DMS53 (cell line): ENCODE results near the gene MIER2.
"Not testable (repeated sequence)": the region's sequence is repeated elsewhere in the genome, so short reads cannot be mapped to it uniquely, and the experiment has no call there.

Source experiments
- DNase-seq: peaks from one replicate; lab custom pipeline; 2025; lab: John Stamatoyannopoulos, UW

The MIER2 gene

DNA sequence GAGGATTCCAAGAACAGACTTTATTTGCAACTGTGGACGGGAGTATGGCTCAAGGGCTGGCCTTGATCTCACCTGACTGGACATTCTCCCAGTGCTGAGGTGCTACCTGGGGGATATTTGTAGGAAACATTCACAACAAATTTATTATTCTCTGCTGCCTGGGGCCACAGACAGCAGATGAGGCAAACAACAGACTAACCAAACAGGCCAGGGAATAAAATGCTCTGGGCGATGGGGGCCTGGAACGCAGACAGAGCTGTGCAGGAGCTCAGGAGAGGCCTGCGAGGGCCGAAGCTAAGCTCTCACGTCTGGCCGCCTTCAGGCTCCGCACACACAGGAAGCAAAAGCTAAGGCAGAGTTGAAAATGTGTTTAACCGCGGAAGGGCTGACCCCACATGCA is 61.2 kb downstream of the MIER2 start:
- DNase-seq: no peak

DNA sequence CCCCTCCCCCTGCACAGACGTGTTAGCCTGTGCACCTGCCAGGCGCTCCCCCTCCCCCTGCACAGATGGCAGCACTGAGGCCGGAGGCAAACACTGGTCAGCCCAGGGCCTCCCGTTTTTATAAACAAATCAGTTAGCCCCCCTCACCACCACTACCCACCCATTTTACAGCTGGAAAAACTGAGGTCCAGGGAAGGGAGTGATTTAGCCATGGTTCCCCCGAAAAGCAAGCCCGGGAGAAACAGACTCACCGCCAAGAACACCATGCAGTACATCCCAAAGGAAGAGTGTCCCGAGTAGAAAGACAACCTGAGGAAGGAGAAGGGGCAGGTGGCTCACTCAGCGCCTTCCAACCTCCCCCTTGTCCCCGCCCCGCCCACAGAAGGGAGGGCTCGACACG is 62.1 kb downstream of the MIER2 start:
- peak; percentile 56 for DNase-seq

DNA sequence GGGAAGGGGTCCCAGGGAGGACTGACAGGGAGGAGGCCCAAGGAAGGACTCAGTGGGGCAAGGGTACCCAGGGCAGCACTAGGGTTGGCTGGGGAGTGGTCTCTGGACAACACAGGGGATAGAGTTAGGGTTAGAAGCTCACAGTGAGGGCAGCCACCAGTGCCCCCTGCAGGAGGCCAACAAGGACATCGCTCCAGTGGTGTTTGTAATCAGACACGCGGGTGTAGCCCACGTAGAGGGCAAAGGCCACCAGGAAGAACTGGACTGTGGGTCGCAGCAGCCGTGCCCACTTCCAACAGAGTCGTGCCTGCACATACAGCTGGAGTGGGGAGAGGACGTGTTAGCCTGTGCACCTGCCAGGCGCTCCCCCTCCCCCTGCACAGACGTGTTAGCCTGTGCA is 62.6 kb downstream of the MIER2 start:
- DNase-seq: no peak

DNA sequence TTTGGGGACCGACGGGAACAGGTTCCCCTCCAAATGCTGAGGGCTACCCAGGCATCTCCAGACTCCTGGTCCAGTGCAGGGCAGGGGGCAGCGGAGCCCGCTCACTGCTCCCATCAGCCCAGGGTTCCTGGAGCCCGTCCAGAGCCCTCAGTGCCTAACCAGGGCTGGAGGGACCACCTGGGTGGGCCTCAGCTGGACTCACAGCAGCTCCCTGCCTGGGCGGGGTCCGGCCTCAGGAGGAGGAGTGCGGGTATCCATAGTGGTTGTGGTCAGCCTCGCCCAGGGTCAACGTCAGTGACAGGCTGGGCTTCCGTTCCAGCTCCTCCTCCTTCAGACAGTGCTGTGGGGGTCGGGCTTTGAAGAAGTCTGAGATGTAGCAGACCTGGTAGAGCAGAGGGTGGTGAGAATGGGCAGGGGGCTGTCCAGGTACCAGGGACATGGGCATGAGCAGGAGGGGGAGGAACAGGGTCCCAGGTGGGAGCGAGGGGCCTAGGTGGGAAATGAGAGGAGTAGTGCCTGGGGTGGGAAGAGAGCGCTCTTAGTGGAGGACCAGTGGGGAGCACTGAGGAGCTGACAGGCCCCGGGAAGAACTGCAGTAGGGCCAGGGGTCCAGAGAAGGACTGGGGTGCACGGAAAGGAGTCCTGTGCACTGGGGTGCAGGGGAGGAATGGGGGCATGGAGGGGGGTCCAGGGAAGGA is 63.3 kb downstream of the MIER2 start:
- DNase-seq: no peak

DNA sequence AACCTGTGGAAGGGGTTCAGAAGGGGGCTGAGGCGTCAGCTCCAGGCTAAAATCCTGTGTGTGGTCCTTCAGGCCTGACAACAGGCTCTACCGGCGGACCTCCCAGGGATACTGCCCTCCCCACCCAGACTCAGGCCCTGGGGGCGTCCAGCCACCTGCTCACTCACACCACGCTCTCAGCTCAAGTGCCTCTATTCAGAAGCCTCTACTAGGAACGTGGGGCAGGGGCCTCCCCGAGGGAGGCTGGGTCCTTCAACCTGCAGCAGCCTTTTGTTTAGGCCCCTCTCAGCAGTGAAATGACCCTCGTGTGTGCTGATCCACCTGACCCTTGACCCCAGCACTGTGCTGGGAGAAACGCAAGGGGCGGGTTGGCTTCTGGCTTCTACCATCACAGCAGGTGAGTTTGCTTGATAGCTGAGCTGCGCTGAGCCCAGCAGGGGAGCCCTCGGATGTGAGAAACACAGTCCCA is 64.0 kb downstream of the MIER2 start:
- no peak for DNase-seq

DNA sequence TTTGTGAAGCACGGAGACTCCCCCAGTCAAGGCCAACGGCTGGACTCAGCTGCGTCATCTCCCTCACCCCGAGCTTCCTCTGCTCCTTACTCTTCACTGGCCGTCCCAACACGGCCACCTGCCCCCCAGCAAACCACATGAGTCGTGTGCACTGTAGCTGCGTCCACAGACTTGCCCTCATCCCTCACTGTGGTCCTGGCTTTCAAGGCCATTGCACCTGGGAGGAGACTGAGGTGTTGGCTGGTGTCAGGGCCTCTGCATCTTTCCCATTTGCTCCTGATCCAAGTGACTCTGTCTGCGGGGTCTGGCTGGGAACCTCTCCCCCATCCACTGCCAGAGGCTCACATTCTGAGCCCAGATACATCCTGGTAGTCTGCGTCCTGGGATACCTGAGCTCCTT is 64.9 kb downstream of the MIER2 start:
- no peak for DNase-seq

DNA sequence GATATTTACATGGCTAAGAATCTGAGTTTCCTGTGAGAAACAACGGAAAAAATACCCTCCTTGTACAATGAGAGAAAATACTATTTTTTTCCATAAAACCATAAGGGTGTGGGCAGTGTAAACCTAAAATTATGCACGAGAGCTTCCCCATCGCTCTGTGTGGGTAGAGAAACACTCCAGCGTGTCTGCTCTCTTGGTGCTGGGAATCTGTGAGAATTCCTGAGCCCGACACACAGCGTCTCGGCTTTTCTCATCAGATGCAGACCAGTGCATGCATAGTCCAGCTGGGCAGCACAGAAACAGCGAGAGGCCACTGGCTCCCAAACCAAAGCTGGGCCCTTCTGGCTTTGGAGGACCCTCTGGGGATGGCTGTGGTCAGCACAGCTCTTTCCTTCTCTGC is 65.4 kb downstream of the MIER2 start:
- DNase-seq: no peak

DNA sequence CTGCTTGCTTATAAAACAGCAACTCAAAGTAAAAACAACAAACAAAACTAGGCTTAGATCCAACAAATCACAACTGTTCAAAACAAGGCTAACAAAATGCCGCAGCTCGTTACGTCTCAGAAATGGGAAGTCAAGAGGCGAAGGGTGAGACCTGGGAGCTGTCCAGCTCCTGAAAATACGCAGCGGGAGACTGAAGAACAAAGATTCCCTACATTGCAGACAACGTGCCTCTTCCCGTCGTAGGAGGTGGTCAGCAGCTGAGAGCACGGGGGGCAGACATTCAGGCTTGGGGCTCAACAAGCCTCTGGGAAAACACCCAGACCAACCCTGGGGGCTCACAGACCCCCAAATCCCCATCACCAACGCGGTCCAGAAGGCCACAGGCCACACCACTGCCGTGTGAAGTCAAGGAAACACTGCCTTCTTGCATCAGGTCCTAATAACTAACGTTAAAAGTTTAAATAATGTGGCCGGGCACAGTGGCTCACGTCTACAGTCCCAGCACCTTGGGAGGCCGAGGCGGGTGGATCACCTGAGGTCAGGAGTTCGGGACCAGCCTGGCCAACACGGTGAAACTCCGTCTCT is 66.9 kb downstream of the MIER2 start:
- DNase-seq: no peak

DNA sequence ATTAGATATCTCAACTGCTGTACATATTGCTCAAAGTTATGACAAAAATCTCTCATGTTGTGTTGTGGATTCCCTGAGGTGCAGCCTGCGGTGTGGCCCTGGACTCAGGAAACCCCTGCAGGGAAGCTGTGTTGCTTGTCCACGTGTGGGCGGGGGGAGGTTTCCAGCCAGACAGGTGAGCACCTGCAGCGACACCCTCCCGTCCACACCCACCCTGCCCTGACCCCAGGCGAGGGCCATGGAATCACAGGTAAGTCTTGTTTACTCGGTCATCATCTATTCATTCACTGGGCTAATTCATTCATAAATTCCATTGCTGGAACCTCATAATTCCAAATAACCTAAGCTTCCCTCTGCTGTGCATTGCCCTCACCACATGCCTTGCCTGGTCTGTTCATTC is 67.5 kb downstream of the MIER2 start:
- no peak for DNase-seq

DNA sequence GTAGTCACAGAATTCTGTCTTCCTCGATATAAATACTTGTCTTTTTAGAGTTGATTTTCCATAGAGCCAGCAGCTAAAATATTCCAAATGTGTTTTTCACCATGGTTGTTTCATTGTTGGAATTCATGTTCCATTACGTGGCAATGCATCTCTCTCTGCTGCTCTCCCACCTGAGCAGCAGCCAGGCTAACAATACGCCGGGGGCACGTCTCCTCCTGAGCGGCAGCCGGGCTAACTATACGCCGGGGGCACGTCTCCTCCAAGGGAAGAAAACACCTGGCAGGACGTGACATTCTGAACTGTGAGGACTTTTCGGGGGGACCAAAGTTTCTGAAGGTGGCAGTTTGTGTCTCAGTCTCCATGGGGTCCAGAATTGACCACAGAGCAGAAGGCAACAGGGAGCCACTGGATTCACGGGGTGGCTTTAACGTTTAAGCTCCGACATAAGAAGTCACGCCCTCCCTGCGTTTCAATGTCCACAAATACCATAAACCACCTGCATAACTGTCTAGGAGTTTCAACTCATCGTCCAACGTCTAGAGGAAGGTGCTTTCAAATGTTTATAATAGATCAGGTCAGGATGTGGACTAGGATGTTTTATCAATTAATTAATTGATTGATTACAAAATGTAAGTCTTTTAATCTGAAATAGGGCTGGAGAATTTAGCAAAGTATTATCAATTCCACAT is 68.5 kb downstream of the MIER2 start:
- no peak for DNase-seq

DNA sequence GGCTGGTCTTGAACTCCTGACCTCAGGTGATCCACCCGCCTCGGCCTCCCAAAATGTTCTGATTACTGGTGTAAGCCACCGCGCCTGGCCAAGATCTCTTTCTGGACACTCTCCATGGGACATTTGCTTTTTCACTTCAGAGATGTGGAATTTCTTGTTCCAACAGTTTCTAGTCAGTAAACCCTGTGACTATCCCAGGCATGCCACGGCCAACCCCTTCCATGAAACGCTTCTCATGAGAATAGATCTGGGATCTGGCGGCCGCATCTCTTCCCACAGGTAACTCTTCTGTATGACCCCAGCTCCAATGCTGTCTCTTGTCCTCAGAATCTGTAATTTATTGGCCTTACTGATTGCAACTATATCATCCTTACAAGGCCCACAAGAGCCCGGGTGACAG is 69.6 kb downstream of the MIER2 start:
- no peak for DNase-seq

DNA sequence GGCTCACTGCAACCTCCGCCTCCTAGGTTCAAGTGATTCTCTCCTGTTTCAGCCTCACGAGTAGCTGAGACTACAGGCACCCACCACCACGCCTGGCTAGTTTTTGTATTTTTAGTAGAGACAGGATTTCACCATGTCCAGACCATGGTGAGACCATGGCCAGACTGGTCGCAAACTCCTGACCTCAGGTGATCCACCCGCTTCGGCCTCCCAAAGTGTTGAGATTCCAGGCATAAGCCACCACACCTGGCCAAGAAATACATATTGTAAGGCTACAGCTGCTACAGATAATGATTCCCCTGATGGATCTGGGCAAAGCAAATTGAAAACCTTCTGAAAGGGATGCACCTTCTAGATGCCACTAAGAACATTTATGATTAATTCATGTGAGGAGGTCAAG is 71.2 kb downstream of the MIER2 start:
- no peak for DNase-seq

DNA sequence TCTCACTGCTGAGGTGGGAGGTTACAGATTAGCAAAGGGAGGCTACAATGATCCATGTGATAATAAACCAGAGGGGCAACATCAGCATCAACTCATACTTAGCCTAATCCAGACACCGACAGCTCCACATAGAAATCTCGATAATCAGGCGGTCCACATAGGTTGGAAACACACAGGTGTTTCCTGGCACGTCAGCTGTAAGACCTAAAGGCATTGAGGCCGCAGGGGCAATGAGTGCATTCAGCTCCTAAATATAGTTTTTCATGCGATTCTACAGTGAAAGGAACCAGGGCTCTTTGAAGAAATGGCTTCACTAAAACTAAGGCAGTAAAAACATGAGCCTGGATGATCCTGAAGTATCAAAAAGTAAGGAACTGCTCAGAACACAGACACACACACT is 72.7 kb downstream of the MIER2 start:
- DNase-seq: no peak

DNA sequence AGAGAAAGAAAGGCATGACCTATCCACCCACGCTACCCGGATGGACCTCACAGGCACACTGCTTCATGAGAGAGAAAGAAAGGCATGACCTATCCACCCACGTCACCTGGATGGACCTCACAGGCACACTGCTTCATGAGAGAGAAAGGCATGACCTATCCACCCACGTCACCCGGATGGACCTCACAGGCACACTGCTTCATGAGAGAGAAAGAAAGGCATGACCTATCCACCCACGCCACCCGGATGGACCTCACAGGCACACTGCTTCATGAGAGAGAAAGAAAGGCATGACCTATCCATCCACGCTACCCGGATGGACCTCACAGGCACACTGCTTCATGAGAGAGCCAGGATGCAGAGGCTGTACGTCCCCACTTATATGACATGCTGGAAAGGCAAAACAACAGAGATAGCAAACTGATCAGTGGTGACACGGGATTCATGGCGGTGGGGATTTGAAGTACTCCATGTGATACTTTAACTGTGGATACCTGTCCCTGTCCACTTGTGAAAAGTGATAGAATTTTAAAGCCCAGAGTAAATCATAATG is 73.8 kb downstream of the MIER2 start:
- not testable (repeated sequence) for DNase-seq

DNA sequence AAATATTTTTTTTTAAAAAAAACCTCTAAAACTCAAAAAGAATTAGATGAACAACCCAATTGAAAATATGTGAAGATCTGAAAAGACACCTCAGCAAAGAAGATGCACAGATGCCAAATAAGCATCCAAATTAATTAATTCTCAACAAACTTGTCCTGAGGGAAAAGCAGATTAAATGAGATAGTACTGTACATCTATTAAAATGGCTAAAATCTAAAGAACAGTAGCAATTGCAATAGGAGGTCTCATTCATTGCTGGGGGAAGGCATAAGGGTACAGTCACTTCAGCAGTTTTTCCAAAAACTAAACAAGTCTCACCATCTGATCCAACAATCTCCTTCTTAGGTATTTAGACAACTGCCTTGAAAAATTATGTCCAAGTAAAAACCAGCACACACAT is 75.4 kb downstream of the MIER2 start:
- no peak for DNase-seq

DNA sequence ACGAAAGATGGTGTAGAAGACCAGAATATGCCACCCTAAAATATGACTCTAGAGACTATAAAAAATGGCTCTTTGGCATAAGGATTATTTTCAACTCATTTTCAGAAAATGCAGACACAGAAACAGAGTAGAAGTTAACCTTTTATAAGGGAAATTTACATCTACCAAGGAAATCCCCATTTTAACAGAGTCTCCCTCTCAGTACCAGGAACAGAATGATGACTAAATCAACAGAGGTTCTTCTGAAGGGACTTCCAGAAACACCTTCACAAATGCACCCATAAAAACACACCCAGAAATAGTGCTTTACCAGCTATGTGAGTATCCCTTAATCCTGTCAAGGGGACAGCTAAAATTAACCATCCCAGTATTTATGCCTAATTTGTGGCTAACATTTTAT is 82.5 kb downstream of the MIER2 start:
- DNase-seq: no peak

DNA sequence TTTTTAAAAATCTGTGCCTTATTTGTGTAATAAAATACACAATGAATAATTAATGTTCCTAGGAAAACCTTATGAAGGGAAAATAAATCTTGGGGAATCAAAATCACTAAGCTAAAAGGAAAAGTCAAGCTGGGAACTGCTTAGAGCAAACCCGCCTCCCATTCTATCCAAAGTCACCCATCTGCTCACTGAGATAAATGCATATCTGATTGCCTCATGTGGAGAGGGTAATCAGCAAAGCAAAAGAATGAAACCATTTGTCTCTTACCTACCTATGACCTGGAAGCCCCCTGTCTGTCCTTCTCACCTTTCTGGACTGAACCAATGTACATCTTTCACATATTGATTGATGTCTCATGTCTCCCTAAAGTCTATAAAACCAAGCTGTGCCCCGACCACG is 87.8 kb downstream of the MIER2 start:
- DNase-seq: not testable (repeated sequence)
